GM12875 (cell line): ENCODE measurements around the gene ABCG1.

Source experiments
- H3K4me3 ChIP-seq: one replicate; pipeline ENCODE4 v1.5.1; 2011; ENCODE audit warnings: low read depth, low read length, control low read depth
- TF ChIP-seq, protein P1 (sequence below): IDR thresholded peaks from 2 replicates; pipeline ENCODE4 v1.5.1; 2011; ENCODE audit warnings: low read depth, mild to moderate bottlenecking, control low read depth, inconsistent platforms, low read length, moderate library complexity, borderline replicate concordance; ENCODE audit not compliant: insufficient read depth

Gene ABCG1

DNA sequence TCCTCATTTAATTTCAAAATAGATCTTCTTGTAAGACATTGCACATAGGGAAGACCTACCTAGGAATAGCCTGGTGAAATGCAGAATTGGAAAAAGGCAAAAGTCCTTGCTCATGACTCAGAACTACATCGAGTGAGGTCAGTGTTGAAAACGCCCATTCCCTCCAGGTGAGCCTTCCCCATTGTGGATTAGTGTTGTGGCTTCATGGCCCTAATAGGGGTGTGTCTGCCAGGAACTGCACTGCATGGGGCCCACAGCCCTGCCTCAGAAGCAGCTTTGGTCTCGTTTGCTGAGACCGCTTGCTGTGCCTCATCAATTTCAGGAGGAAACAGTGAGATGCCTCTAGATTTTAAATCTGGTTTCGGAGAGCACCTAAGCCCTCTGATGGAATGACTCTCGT, 79.3 kb downstream of the ABCG1 start:
- TF ChIP-seq, protein P1, sequence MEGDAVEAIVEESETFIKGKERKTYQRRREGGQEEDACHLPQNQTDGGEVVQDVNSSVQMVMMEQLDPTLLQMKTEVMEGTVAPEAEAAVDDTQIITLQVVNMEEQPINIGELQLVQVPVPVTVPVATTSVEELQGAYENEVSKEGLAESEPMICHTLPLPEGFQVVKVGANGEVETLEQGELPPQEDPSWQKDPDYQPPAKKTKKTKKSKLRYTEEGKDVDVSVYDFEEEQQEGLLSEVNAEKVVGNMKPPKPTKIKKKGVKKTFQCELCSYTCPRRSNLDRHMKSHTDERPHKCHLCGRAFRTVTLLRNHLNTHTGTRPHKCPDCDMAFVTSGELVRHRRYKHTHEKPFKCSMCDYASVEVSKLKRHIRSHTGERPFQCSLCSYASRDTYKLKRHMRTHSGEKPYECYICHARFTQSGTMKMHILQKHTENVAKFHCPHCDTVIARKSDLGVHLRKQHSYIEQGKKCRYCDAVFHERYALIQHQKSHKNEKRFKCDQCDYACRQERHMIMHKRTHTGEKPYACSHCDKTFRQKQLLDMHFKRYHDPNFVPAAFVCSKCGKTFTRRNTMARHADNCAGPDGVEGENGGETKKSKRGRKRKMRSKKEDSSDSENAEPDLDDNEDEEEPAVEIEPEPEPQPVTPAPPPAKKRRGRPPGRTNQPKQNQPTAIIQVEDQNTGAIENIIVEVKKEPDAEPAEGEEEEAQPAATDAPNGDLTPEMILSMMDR: no peak
- H3K4me3 ChIP-seq: no peak overlapping the region

DNA sequence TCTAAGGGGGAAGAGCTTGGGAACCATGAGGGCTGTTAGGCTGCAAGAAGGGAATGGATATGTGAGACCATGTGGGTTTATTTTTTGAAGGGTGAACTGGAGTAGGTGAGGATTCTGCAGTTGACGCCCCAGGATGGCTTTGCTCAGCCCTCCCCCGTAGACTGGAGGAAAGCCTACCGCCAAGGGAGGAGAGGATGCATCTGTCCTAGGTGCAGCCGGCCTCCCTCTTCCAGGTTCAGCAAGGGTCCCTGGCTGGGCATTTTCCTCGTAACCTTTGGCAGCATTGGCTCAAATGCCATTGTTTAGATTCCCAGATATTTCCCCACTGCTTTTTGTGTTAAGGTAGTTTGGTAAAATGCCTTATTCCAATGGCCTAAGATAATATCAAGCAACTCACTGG, 79.7 kb downstream of the ABCG1 start:
- H3K4me3 ChIP-seq: no peak overlapping the region
- TF ChIP-seq, protein P1: no peak

DNA sequence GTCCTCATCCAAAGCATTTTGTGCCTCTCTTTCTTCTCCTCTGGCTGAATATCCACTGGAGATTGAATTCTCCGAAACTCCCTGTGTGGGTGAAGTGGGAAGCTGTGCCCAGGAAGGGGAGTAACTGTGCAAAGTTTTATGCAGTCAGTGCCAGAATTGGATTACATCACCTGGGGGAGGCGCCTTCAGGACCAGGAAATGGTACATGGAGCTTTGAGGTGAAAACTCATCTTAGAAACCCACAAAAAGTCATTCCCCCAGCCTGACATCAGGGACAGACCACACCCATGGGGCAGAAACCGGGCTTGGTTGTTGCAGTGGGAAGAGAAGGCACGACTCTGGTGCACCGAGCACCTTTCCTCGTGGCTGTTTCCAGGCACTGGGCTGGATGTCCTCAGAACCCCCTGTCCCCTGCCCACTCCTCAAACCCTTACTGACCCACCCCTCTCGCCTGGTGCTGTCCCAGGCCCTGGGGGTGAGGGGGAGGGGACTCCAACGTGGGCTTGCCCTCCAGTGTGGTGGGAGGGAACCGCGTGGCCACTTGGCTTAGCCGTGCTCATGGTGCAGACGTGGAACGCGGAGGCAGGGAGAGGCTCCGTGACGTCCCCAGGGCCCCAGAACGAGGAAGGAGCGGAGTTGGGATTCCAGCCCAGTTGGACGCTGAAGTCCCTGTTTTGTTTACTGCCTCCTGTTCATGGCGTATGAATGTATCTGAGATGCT, 80.5 kb downstream of the ABCG1 start:
- TF ChIP-seq, protein P1: no peak
- no peak overlapping the region for H3K4me3 ChIP-seq

DNA sequence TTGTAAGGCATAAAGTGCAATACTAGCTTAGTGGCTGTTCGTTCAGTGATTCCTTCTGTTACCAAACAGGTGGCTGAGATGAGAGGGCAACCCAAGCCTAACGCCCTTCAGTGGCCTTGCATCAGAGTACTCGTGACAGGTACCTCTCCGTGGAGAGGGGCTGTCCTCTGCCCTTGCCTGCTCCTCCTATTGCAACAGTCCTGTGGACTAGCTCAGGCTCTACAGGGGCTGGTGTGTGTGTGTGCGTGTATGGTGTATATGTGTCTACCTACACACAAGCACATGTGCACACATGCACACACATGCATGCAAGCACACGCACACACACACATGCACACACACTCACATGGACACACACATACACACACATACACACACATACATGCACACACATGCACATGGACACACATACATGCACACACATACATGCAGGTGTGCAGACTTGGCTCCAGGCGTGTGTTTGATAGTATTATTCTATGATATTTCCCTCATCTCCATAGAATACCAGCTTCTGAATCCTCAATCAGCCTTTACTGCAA, 81.2 kb downstream of the ABCG1 start:
- no peak overlapping the region for H3K4me3 ChIP-seq
- TF ChIP-seq, protein P1: no peak

DNA sequence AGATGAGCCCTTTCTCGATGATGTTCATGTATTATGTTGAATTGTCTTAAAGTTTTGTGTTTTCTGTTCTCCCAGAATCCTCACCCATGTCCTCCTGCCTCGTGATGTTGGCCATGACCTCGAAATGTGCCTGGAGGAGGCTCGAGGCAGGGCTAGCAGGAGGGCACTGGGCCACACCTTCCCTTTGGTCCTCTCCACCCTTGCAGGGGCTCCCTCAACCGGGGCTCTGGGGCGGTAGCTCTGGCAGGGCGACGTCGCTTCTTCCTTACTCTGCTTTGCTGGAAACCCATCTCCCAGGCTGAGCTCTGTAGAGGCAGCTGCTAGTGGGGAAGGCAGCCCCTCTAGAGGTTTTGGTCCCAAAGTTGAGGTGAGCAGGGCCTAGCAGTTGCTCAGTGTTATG, 82.0 kb downstream of the ABCG1 start:
- TF ChIP-seq, protein P1: no peak
- no peak overlapping the region for H3K4me3 ChIP-seq

DNA sequence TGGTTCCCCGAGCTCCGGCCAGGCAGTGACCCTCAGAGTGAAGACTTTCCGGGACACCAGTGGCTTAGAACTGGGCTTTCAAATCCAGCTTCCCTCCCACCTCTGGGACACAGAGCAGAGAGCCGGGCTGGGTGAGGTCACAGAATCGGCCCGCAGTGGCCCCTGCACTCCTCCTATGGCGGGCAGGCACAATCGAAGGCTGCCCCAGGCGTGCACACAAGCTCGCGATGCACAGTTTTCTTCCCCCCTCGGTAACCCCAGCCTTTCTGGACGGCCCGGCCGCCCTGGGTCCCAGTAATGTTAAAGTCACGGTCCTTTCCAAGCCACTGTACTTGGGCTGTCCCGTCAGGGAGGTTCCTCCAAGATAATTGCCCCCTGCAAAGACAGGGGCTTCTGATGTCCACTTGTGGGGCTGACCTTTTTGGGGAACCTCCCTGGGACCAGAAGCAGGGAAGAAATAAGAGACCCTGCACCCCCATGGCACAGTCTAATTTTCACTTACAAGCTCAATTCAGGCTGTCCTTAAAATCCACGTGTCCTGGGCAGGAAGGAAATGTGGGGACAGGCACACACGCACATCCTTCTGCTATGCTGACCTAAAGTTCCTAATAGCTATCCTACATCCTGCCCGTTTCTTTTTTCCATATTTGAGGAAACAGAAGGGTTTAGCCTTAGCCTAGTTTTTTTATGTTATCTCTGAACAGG, 82.6 kb downstream of the ABCG1 start:
- no peak overlapping the region for H3K4me3 ChIP-seq
- TF ChIP-seq, protein P1: no peak
